Measurements from ENCODE around the gene FAM174C.

DNA sequence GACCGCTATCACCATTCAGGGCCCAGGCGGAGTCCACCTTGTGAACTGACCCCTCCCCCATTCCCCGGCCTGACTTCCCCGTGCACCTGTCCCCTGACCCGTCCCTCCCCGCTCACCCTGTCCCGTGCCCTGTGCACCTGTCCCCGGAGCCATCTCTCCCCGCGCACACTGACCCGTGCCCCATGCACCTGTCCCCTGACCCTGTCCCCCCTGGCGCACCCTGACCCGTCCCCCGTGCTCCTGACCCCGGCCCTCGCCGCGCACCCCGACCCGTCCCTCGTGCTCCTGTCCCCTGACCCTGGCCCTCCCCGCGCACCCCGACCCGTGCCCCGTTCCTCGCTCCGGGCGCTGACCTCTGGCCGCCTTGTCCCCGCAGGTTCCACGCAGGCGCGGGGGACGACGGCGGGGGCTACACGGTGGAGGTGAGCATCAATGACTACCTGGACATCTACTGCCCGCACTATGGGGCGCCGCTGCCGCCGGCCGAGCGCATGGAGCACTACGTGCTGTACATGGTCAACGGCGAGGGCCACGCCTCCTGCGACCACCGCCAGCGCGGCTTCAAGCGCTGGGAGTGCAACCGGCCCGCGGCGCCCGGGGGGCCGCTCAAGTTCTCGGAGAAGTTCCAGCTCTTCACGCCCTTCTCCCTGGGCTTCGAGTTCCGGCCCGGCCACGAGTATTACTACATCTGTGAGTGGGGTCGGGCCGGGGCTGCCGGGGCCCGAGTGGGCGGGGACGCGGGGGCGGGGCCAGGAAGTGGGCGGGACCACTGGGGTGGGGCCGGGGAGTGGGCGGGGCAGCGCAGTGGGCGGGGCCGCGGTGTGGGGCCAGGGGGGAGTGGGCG lies 20.1 kb downstream of the FAM174C start:
- no peak for TF ChIP-seq CTCF (IDR thresholded peaks at IDR 0.05; ENCODE audit: low read length)
- TF ChIP-seq EZH2 (IDR thresholded peaks at IDR 0.05; ENCODE audit: borderline replicate concordance, low read length): no peak

Data from OCI-LY1 (cell line).